Panc1 (cell line): ENCODE results near the gene MSI2. TPM values are rescaled to one million over a fixed set of nuclear protein-coding genes. Genes with fewer than 3 reads are reported as not detected.

ENCODE experiments used
- ATAC-seq: fragments of 200-7000 bp; cut with Tn5 transposase; 2 replicates; pipeline ENCODE4 v1.9.1; 2020; ENCODE audit warnings: mild to moderate bottlenecking, moderate library complexity
- BruUV-seq: library from RNA; stranded (reverse); fragments of 400-500 nt; replicated peaks from 2 replicates; lab custom pipeline; 2021; lab: Mats Ljungman, UMichigan
- CTCF ChIA-PET: fragments of 300-600 bp; sonication (Branson Sonifier 250); formaldehyde crosslinking; loops from one replicate; lab custom pipeline; 2022; ENCODE audit warnings: antibody characterized with exemption; lab: Charles Lee
- POLR2A ChIA-PET: fragments of 300-600 bp; sonication (Branson Sonifier 250); formaldehyde crosslinking; loops from one replicate; lab custom pipeline; 2022; ENCODE audit warnings: antibody characterized with exemption; lab: Charles Lee
- DNase-seq: peaks from one replicate; pipeline ENCODE4 v3.0.0-alpha.2; 2010; ENCODE audit warnings: low read depth, low spot score
- H3K27ac ChIP-seq: 2 replicates; pipeline ENCODE4 v1.5.1; 2011; ENCODE audit warnings: mild to moderate bottlenecking, low read length, inconsistent platforms
- H3K27me3 ChIP-seq: fragments of 200-500 bp; sonication (Bioruptor generic); 2 replicates; pipeline ENCODE4 v1.6.0; 2014; ENCODE audit warnings: low read length, inconsistent platforms; ENCODE audit not compliant: control insufficient read depth, insufficient read depth
- H3K36me3 ChIP-seq: fragments of 200-500 bp; sonication (Bioruptor generic); 2 replicates; pipeline ENCODE4 v1.5.1; 2014; ENCODE audit warnings: inconsistent platforms, mild to moderate bottlenecking, low read length, moderate library complexity; ENCODE audit not compliant: control insufficient read depth, insufficient read depth
- H3K4me1 ChIP-seq: 2 replicates; pipeline ENCODE4 v1.5.1; 2011; ENCODE audit warnings: inconsistent platforms, mild to moderate bottlenecking, low read length, moderate library complexity; ENCODE audit not compliant: control insufficient read depth, insufficient read depth
- H3K4me3 ChIP-seq, 2 experiments: 2 replicates each; pipeline ENCODE4 v1.5.1; 2011 to 2012; ENCODE audit warnings: low read depth in 2 of 2, low read length in 2 of 2, mild to moderate bottlenecking in 2 of 2, inconsistent platforms in 1 of 2, moderate library complexity in 1 of 2
- H3K9me3 ChIP-seq: fragments of 200-500 bp; sonication (Bioruptor generic); 2 replicates; pipeline ENCODE4 v1.5.1; 2014; ENCODE audit warnings: low read depth, mild to moderate bottlenecking, inconsistent platforms, low read length, moderate library complexity; ENCODE audit not compliant: control insufficient read depth, insufficient read depth
- POLR2AphosphoS5 ChIP-seq: IDR thresholded peaks from 2 replicates; pipeline ENCODE4 v1.6.1; 2012; ENCODE audit warnings: mild to moderate bottlenecking, low read depth, low read length, moderate library complexity
- REST ChIP-seq, 2 experiments: IDR thresholded peaks; 2 replicates each; pipeline ENCODE4 v1.6.1; 2011 to 2012; ENCODE audit warnings: low read depth in 2 of 2, control low read depth in 1 of 2, low read length in 1 of 2, mild to moderate bottlenecking in 1 of 2, moderate library complexity in 1 of 2; ENCODE audit not compliant: insufficient read depth in 1 of 2
- SIN3A ChIP-seq: IDR thresholded peaks from 2 replicates; pipeline ENCODE4 v1.6.1; 2012; ENCODE audit warnings: low read depth, mild to moderate bottlenecking, low read length, moderate library complexity, borderline replicate concordance; ENCODE audit not compliant: insufficient read depth
- TCF7L2 ChIP-seq: IDR thresholded peaks from 2 replicates; pipeline ENCODE4 v1.6.1; 2011; ENCODE audit warnings: mild to moderate bottlenecking, low read depth, low read length, inconsistent platforms
- in situ Hi-C: cut with HindIII; loops from 2 replicates; pipeline ENCODE4 v1.10.0; 2016; ENCODE audit warnings: low sequenced_read_pairs, low pct_unique_long_range_greater_than_20kb
- intact Hi-C: fragments of 100-400 bp; cut with micrococcal nuclease; formaldehyde crosslinking; loops from one replicate; pipeline ENCODE4 v1.10.0; 2022; ENCODE audit not compliant: unreplicated experiment
- total RNA-seq: library from RNA; stranded (reverse); gene quantifications from one replicate; pipeline ENCODE4 v1.2.1, GENCODE V29; 2021; ENCODE audit not compliant: unreplicated experiment
- TF ChIP-seq, protein P1 (sequence below): fragments of 450-650 bp; IDR thresholded peaks from 2 replicates; pipeline ENCODE4 v1.5.1; 2017; ENCODE audit warnings: mild to moderate bottlenecking

The MSI2 gene
- total RNA-seq, 1 experiment from 2014 or later: 38.5 TPM

GRCh38 chr17:57653279-57653678 is 397.0 kb downstream of the MSI2 start:
- ChIA-PET POLR2A (no interaction called here), CTCF (no interaction called here)
- H3K9me3 ChIP-seq: no peaks in the 10 kb centered on the region
- no peak overlapping the region for H3K4me3 ChIP-seq
- H3K27me3 ChIP-seq: no peaks in the 10 kb centered on the region
- ATAC-seq (no peak), DNase-seq (no peak)
- no peaks in the 10 kb centered on the region for H3K4me1 ChIP-seq
- in situ Hi-C loops (no loop called here), intact Hi-C loops (no loop called here)
- TF ChIP-seq TCF7L2 (no peak), SIN3A (no peak), REST (IDR thresholded peaks at IDR 0.05; ENCODE audit: insufficient read depth in 1 of 2, low read depth in 2 of 2, low read length in 1 of 2) (no peak), POLR2AphosphoS5 (no peak)
- TF ChIP-seq, protein P1, sequence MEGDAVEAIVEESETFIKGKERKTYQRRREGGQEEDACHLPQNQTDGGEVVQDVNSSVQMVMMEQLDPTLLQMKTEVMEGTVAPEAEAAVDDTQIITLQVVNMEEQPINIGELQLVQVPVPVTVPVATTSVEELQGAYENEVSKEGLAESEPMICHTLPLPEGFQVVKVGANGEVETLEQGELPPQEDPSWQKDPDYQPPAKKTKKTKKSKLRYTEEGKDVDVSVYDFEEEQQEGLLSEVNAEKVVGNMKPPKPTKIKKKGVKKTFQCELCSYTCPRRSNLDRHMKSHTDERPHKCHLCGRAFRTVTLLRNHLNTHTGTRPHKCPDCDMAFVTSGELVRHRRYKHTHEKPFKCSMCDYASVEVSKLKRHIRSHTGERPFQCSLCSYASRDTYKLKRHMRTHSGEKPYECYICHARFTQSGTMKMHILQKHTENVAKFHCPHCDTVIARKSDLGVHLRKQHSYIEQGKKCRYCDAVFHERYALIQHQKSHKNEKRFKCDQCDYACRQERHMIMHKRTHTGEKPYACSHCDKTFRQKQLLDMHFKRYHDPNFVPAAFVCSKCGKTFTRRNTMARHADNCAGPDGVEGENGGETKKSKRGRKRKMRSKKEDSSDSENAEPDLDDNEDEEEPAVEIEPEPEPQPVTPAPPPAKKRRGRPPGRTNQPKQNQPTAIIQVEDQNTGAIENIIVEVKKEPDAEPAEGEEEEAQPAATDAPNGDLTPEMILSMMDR: no peak
- H3K27ac ChIP-seq: no peak overlapping the region
- H3K36me3 ChIP-seq: no peaks in the 10 kb centered on the region
- BruUV-seq: no TSS peak

DNA sequence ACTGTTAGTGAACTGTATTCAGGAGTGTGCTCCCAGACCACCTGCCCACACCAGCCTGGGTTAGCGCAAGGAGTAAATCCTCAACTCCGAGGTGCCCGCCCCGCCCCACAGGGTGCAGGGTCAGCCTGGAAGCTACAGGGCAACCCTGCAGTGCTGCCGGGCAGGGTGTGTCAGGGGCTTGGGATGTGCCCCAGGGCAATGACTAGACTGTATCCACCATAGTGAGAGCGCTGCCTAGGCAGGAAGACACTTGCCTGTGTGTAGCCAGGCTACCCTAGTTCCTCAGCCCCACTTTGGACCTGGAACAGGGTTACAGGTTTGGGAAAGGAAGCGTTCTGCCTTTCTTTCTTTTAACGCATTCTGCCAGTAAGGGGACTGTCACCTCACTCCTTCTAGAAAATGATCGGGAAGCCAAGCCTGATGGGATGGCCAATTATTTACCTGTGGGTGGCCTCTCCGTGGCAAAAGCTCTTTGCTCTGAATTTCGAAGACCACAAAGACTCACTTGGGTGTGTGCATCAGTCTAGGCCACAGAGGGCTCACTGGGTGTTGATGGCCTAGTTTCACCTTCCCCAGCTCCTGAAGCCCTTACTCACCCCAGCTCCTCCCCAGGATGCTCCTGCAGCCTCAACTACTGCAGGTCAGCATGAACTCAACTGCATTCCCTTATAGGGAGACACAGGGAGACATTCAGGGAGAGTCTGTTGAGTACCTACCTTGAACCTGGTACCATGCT is 397.9 kb downstream of the MSI2 start:
- intact Hi-C loops: no loop called here

More for the DNA sequence above, 397.9 kb downstream of the MSI2 start:
- H3K27me3 ChIP-seq: no peaks in the 10 kb centered on the region
- no peak for ATAC-seq
- ChIA-PET CTCF (no interaction called here), POLR2A (no interaction called here)
- no peak for DNase-seq
- BruUV-seq: no TSS peak
- H3K27ac ChIP-seq: no peak overlapping the region
- in situ Hi-C loops: no loop called here
- H3K4me1 ChIP-seq: no peaks in the 10 kb centered on the region
- no peaks in the 10 kb centered on the region for H3K36me3 ChIP-seq
- no peak overlapping the region for H3K4me3 ChIP-seq
- H3K9me3 ChIP-seq: no peaks in the 10 kb centered on the region
- TF ChIP-seq, protein P1: no peak
- TF ChIP-seq POLR2AphosphoS5 (no peak), TCF7L2 (no peak), SIN3A (no peak), REST (IDR thresholded peaks at IDR 0.05; ENCODE audit: insufficient read depth in 1 of 2, low read depth in 2 of 2, low read length in 1 of 2) (no peak)
